GM12878 (cell line): ENCODE results near the gene PDCD6IP. TPM values are rescaled to one million over a fixed set of nuclear protein-coding genes. Genes with fewer than 3 reads are reported as not detected.
"Not testable (repeated sequence)": the region's sequence is repeated elsewhere in the genome, so short reads cannot be mapped to it uniquely, and the experiment has no call there.

Experiments
- ATAC-seq: fragments of 200-7000 bp; cut with Tn5 transposase; 3 replicates; pipeline ENCODE4 v1.9.1; 2020; ENCODE audit warnings: mild to moderate bottlenecking, moderate library complexity
- BruUV-seq: library from RNA; stranded (reverse); fragments of 400-500 nt; replicated peaks from 2 replicates; lab custom pipeline; 2021; lab: Mats Ljungman, UMichigan
- CTCF ChIA-PET: fragments of 300-600 bp; sonication (Branson Sonifier 250); formaldehyde crosslinking; extraction: SDS; loops from one replicate; lab custom pipeline; 2021; ENCODE audit warnings: inconsistent platforms; lab: Yijun Ruan, JAX
- POLR2A ChIA-PET: fragments of 350-600 bp; formaldehyde crosslinking; extraction: SDS; loops from one replicate; lab custom pipeline; 2021; ENCODE audit warnings: inconsistent platforms; lab: Charles Lee
- RAD21 ChIA-PET: fragments of 300-600 bp; sonication (Branson Sonifier 250); formaldehyde crosslinking; loops from one replicate; lab custom pipeline; 2023; ENCODE audit warnings: antibody characterized with exemption; ENCODE audit not compliant: unreplicated experiment; lab: Charles Lee
- SMC1A ChIA-PET: fragments of 300-600 bp; sonication (Branson Sonifier 250); formaldehyde crosslinking; loops from one replicate; lab custom pipeline; 2023; ENCODE audit not compliant: unreplicated experiment, uncharacterized antibody; lab: Charles Lee
- DNase-seq: peaks from one replicate; pipeline ENCODE4 v3.0.0-alpha.2; 2011; ENCODE audit warnings: low read depth, low spot score
- FAIRE-seq: peaks from 3 replicates; lab custom pipeline; 2011; peaks lifted over from hg19 to GRCh38; lab: Jason Lieb, UNC
- H2AFZ ChIP-seq: 2 replicates; pipeline ENCODE4 v1.6.0; 2011; ENCODE audit warnings: low read depth, low read length, control low read depth; ENCODE audit not compliant: control insufficient read depth
- H3K27ac ChIP-seq: 2 replicates; pipeline ENCODE4 v1.5.1; 2011; ENCODE audit warnings: control low read depth; ENCODE audit not compliant: control insufficient read depth, insufficient read depth
- H3K27me3 ChIP-seq, 2 experiments: replicated peaks in 1 of 2; 2 replicates each; pipeline versions ENCODE4 v1.6.0 to v1.6.1; 2011; ENCODE audit warnings: low read length in 1 of 2; ENCODE audit not compliant: control insufficient read depth in 2 of 2, insufficient read depth in 2 of 2
- H3K36me3 ChIP-seq, 2 experiments: 2 replicates each; pipeline ENCODE4 v1.5.1; 2011; ENCODE audit warnings: low read length in 1 of 2; ENCODE audit not compliant: control insufficient read depth in 2 of 2, insufficient read depth in 2 of 2
- H3K4me1 ChIP-seq: 2 replicates; pipeline ENCODE4 v1.6.1; 2011; ENCODE audit warnings: mild to moderate bottlenecking, low read length, moderate library complexity, mixed read lengths; ENCODE audit not compliant: control insufficient read depth, insufficient read depth
- H3K4me2 ChIP-seq: 2 replicates; pipeline ENCODE4 v1.6.0; 2011; ENCODE audit warnings: control low read depth; ENCODE audit not compliant: control insufficient read depth, insufficient read depth
- H3K4me3 ChIP-seq: fragments of 200-600 bp; sonication (generic); 2 replicates; pipeline ENCODE4 v1.5.1; 2016
- H3K79me2 ChIP-seq: 2 replicates; pipeline ENCODE4 v1.6.0; 2011; ENCODE audit warnings: low read length; ENCODE audit not compliant: control insufficient read depth, insufficient read depth
- H3K9ac ChIP-seq: 2 replicates; pipeline ENCODE4 v1.8.0; 2011; ENCODE audit warnings: low read length, control low read depth, mixed read lengths; ENCODE audit not compliant: control insufficient read depth, insufficient read depth
- H3K9me3 ChIP-seq: replicated peaks from 3 replicates; pipeline ENCODE4 v1.5.1; 2011; ENCODE audit warnings: mild to moderate bottlenecking, low read length; ENCODE audit not compliant: control insufficient read depth, insufficient read depth
- H4K20me1 ChIP-seq: 2 replicates; pipeline ENCODE4 v1.6.0; 2011; ENCODE audit not compliant: control insufficient read depth, insufficient read depth
- CBX3 ChIP-seq: fragments of 200-600 bp; sonication (generic); IDR thresholded peaks from 2 replicates; pipeline ENCODE4 v1.6.1; 2016; ENCODE audit warnings: low read depth, borderline replicate concordance
- CEBPZ ChIP-seq: fragments of 150-350 bp; IDR thresholded peaks from 2 replicates; pipeline ENCODE4 v1.6.1; 2016; ENCODE audit warnings: low read depth, low read length
- E2F4 ChIP-seq: IDR thresholded peaks from 2 replicates; pipeline ENCODE4 v1.6.1; 2012; ENCODE audit warnings: low read depth, low read length, improper control_type of control experiment
- ESRRA ChIP-seq: IDR thresholded peaks from 2 replicates; pipeline ENCODE4 v1.6.1; 2012; ENCODE audit warnings: mild to moderate bottlenecking, low read length, improper control_type of control experiment
- ETV6 ChIP-seq, 2 experiments: fragments of 450-650 bp in 1 of 2; IDR thresholded peaks in 1 of 2; conservative IDR thresholded peaks in 1 of 2; 2 replicates each; pipeline ENCODE4 v1.6.1; 2014; ENCODE audit warnings: antibody characterized with exemption in 1 of 2, borderline replicate concordance in 1 of 2, low read depth in 1 of 2, mild to moderate bottlenecking in 1 of 2, moderate library complexity in 1 of 2
- GABPA ChIP-seq: IDR thresholded peaks from 2 replicates; pipeline ENCODE4 v1.6.1; 2014; ENCODE audit warnings: antibody characterized with exemption, low read depth, mild to moderate bottlenecking, inconsistent platforms
- KDM1A ChIP-seq: fragments of 200-600 bp; sonication (generic); IDR thresholded peaks from 2 replicates; pipeline ENCODE4 v1.6.1; 2016; ENCODE audit warnings: borderline replicate concordance
- PKNOX1 ChIP-seq: fragments of 450-650 bp; IDR thresholded peaks from 2 replicates; pipeline ENCODE4 v1.6.1; 2016; ENCODE audit warnings: mild to moderate bottlenecking
- SUPT20H ChIP-seq: IDR thresholded peaks from 2 replicates; pipeline ENCODE4 v1.6.1; 2011; ENCODE audit warnings: low read depth, mild to moderate bottlenecking, low read length, moderate library complexity, borderline replicate concordance; ENCODE audit not compliant: control insufficient read depth
- TCF12 ChIP-seq: IDR thresholded peaks from 2 replicates; pipeline ENCODE4 v1.6.1; 2011; ENCODE audit warnings: low read depth, mild to moderate bottlenecking, low read length
- ZNF217 ChIP-seq: fragments of 450-650 bp; IDR thresholded peaks from 2 replicates; pipeline ENCODE4 v1.6.1; 2017; ENCODE audit warnings: antibody characterized with exemption, mild to moderate bottlenecking
- WGBS: methylation state at CpG from one replicate; pipeline ENCODE4 v1.1.6; 2016; ENCODE audit warnings: low lambda C conversion rate; ENCODE audit not compliant: insufficient replicate concordance, insufficient coverage; ENCODE audit errors: missing lambda C conversion rate; 5-methylcytosine and 5-hydroxymethylcytosine counted together
- in situ Hi-C: fragments of 300-500 bp; cut with MboI; formaldehyde crosslinking; loops from 9 replicates; pipeline ENCODE4 v1.14.3; 2018; ENCODE audit warnings: mixed read lengths
- intact Hi-C: fragments of 100-400 bp; cut with micrococcal nuclease; formaldehyde crosslinking; loops from one replicate; pipeline ENCODE4 v1.14.2; 2022; ENCODE audit not compliant: unreplicated experiment
- polyA plus RNA-seq, 11 experiments: library from polyadenylated mRNA; depleted of rRNA in 4 of 11; unstranded in 6 of 11; stranded (reverse) in 5 of 11; fragments of >200 nt; fragmentation: Nextera tagmentation in 4 of 11; fragmentation: Illumina TruSeq in 1 of 11; extraction: Ambion mirVana in 4 of 11; extraction: Trizol in 1 of 11; gene quantifications; 1 replicate in 1 of 11; 2 replicates in 10 of 11; pipeline versions ENCODE4 v1.2.1 to v1.2.3, GENCODE V29; 2011 to 2016; ENCODE audit warnings: inconsistent platforms in 2 of 11, missing spikeins in 2 of 11, low read depth in 1 of 11
- total RNA-seq, 4 experiments: library from RNA; depleted of rRNA in 3 of 4; stranded (reverse); fragments of >200 nt in 3 of 4; fragmentation: Illumina TruSeq in 1 of 4; extraction: Trizol in 1 of 4; gene quantifications; 2 replicates each; pipeline versions ENCODE4 v1.2.1 to v1.2.3, GENCODE V29; 2013 to 2021

Gene PDCD6IP
- total and polyA plus RNA-seq, 10 of the 15 experiments (the other 5 are each of a cell fraction or from before 2014, with no cell fraction given), result 16.0 to 169 (median 81.2) TPM

GRCh38 chr3:33855407-33855806, 57.0 kb downstream of the PDCD6IP start:
- POLR2A ChIA-PET, FAIRE-seq, H2AFZ ChIP-seq, RAD21 ChIA-PET, H4K20me1 ChIP-seq, H3K4me2 ChIP-seq, SMC1A ChIA-PET, H3K79me2 ChIP-seq, H3K9me3 ChIP-seq, H3K4me1 ChIP-seq, H3K9ac ChIP-seq, H3K27me3 ChIP-seq, DNase-seq, H3K4me3 ChIP-seq, CTCF ChIA-PET, intact Hi-C loops, H3K27ac ChIP-seq, in situ Hi-C loops: not testable (repeated sequence)
- 8% methylated on average over 1 of the region's 1 CpG for WGBS
- peaks cover 3 to 19% of the 10 kb centered on the region in 2 experiments for H3K36me3 ChIP-seq
- BruUV-seq, result TSS peak; percentile 12
- peak; percentile 59 for ATAC-seq

GRCh38 chr3:33855884-33856546, 57.6 kb downstream of the PDCD6IP start:
- in situ Hi-C loops, result no loop called here
- H3K36me3 ChIP-seq, result peaks cover 3 to 19% of the 10 kb centered on the region in 2 experiments
- no peaks in the 10 kb centered on the region for H3K9me3 ChIP-seq
- H3K27me3 ChIP-seq, result no peaks in the 10 kb centered on the region
- H3K4me3 ChIP-seq, result no peak overlapping the region
- intact Hi-C loops, result no loop called here
- no peak overlapping the region for H2AFZ ChIP-seq
- CTCF ChIA-PET, result no interaction called here
- no TSS peak for BruUV-seq
- H3K4me2 ChIP-seq, result no peak overlapping the region
- FAIRE-seq (no peak), DNase-seq (no peak), ATAC-seq (no peak)
- H4K20me1 ChIP-seq, result no peaks in the 10 kb centered on the region
- POLR2A ChIA-PET, result no interaction called here
- no peaks in the 10 kb centered on the region for H3K4me1 ChIP-seq
- 97% methylated on average over 10 of the region's 10 CpGs for WGBS
- SMC1A ChIA-PET, result no interaction called here
- H3K9ac ChIP-seq, result no peak overlapping the region
- no peaks in the 10 kb centered on the region for H3K79me2 ChIP-seq
- RAD21 ChIA-PET, result no interaction called here
- no peak overlapping the region for H3K27ac ChIP-seq
- TF ChIP-seq CEBPZ (no peak), GABPA (no peak), ETV6 (conservative IDR thresholded peaks at IDR 0.05 in 1 of 2, IDR thresholded peaks at IDR 0.05 in 1 of 2; ENCODE audit: borderline replicate concordance in 1 of 2, low read depth in 1 of 2) (no peak), PKNOX1 (no peak), E2F4 (no peak), ESRRA (no peak), CBX3 (no peak), TCF12 (no peak), SUPT20H (no peak), KDM1A (no peak), ZNF217 (no peak)
